ENCODE results near the gene HDAC4.
"Not testable (repeated sequence)": the region's sequence is repeated elsewhere in the genome, so short reads cannot be mapped to it uniquely, and the experiment has no call there.

Gene HDAC4

GRCh38 chr2:239282448-239283287 is 118.2 kb downstream of the HDAC4 start:
- TF ChIP-seq ZFX (IDR thresholded peaks at IDR 0.05; ENCODE audit: borderline replicate concordance) = no peak
- TF ChIP-seq CTCF (IDR thresholded peaks at IDR 0.05) = no peak
- H3K27ac ChIP-seq = no peak overlapping the region

- not testable (repeated sequence) for H3K27ac ChIP-seq
These were observed 120.4 kb downstream of the HDAC4 start for GRCh38 chr2:239280296-239281017.

- H3K27ac ChIP-seq = no peak overlapping the region
These were observed 121.1 kb downstream of the HDAC4 start for GRCh38 chr2:239279508-239280295.

GRCh38 chr2:239278941-239279365 is 121.9 kb downstream of the HDAC4 start:
- no peak overlapping the region for H3K27ac ChIP-seq
- TF ChIP-seq CTCF (IDR thresholded peaks at IDR 0.05) (no peak), ZFX (IDR thresholded peaks at IDR 0.05; ENCODE audit: borderline replicate concordance) (no peak)

More at GRCh38 chr2:239279508-239280295, 121.1 kb downstream of the HDAC4 start:
- no peak for TF ChIP-seq ZFX (IDR thresholded peaks at IDR 0.05; ENCODE audit: borderline replicate concordance)
- TF ChIP-seq CTCF (IDR thresholded peaks at IDR 0.05) = no peak

GRCh38 chr2:239278361-239278760 is 122.5 kb downstream of the HDAC4 start:
- no peak overlapping the region for H3K27ac ChIP-seq

GRCh38 chr2:239277401-239278085 is 123.3 kb downstream of the HDAC4 start:
- no peak for TF ChIP-seq CTCF (IDR thresholded peaks at IDR 0.05)
- no peak for TF ChIP-seq ZFX (IDR thresholded peaks at IDR 0.05; ENCODE audit: borderline replicate concordance)
- H3K27ac ChIP-seq = no peak overlapping the region

More at GRCh38 chr2:239278361-239278760, 122.5 kb downstream of the HDAC4 start:
- TF ChIP-seq CTCF (IDR thresholded peaks at IDR 0.05) = no peak
- no peak for TF ChIP-seq ZFX (IDR thresholded peaks at IDR 0.05; ENCODE audit: borderline replicate concordance)

- no peak overlapping the region for H3K27ac ChIP-seq
- TF ChIP-seq ZFX (IDR thresholded peaks at IDR 0.05; ENCODE audit: borderline replicate concordance) = no peak
- TF ChIP-seq CTCF (IDR thresholded peaks at IDR 0.05) = no peak
These were observed 124.0 kb downstream of the HDAC4 start for GRCh38 chr2:239276851-239277250.

Measured in 22Rv1 (cell line).